ENCODE results near the gene UNC45A.

Gene UNC45A

GRCh38 chr15:90945091-90945490 lies 10.0 kb downstream of the UNC45A start:
- no peak overlapping the region for H3K27ac ChIP-seq
- TF ChIP-seq CTCF (IDR thresholded peaks at IDR 0.05) (no peak), ZFX (IDR thresholded peaks at IDR 0.05; ENCODE audit: borderline replicate concordance) (no peak)

- TF ChIP-seq ZFX (IDR thresholded peaks at IDR 0.05; ENCODE audit: borderline replicate concordance) = no peak
- TF ChIP-seq CTCF (IDR thresholded peaks at IDR 0.05) = no peak
- H3K27ac ChIP-seq = no peak overlapping the region
Measured at GRCh38 chr15:90946538-90946937, 11.5 kb downstream of the UNC45A start.

- no peak overlapping the region for H3K27ac ChIP-seq
- TF ChIP-seq CTCF (IDR thresholded peaks at IDR 0.05) (no peak), ZFX (IDR thresholded peaks at IDR 0.05; ENCODE audit: borderline replicate concordance) (no peak)
Measured at GRCh38 chr15:90946941-90947576, 12.0 kb downstream of the UNC45A start.

- no peak for TF ChIP-seq ZFX (IDR thresholded peaks at IDR 0.05; ENCODE audit: borderline replicate concordance)
- no peak for TF ChIP-seq CTCF (IDR thresholded peaks at IDR 0.05)
- no peak overlapping the region for H3K27ac ChIP-seq
Measured at GRCh38 chr15:90947577-90948357, 12.7 kb downstream of the UNC45A start.

GRCh38 chr15:90948506-90948905 lies 13.4 kb downstream of the UNC45A start:
- no peak overlapping the region for H3K27ac ChIP-seq

GRCh38 chr15:90949979-90950675 lies 15.0 kb downstream of the UNC45A start:
- H3K27ac ChIP-seq = no peak overlapping the region
- TF ChIP-seq ZFX (IDR thresholded peaks at IDR 0.05; ENCODE audit: borderline replicate concordance) (no peak), CTCF (IDR thresholded peaks at IDR 0.05) (no peak)

More at GRCh38 chr15:90948506-90948905, 13.4 kb downstream of the UNC45A start:
- TF ChIP-seq CTCF (IDR thresholded peaks at IDR 0.05) (no peak), ZFX (IDR thresholded peaks at IDR 0.05; ENCODE audit: borderline replicate concordance) (no peak)

Data from 22Rv1 (cell line).